ENCODE data around the gene TSPAN14. TPM values are rescaled to one million over a fixed set of nuclear protein-coding genes. Genes with fewer than 3 reads are reported as not detected.
"Not testable (repeated sequence)": the region's sequence is repeated elsewhere in the genome, so short reads cannot be mapped to it uniquely, and the experiment has no call there.

The TSPAN14 gene
- total RNA-seq, 1 experiment from 2014 or later: not detected

GRCh38 chr10:80530816-80531215 lies 76.7 kb downstream of the TSPAN14 start:
- ATAC-seq: no peak
- CTCF ChIA-PET: no interaction called here

GRCh38 chr10:80532571-80532970 lies 78.5 kb downstream of the TSPAN14 start:
- ChIA-PET CTCF (no interaction called here), POLR2A (ENCODE audit: unreplicated experiment) (no interaction called here)

More at GRCh38 chr10:80530816-80531215, 76.7 kb downstream of the TSPAN14 start:
- Histone ChIP-seq H3K4me3 (ENCODE audit: low read length) (no peak overlapping the region), H3K4me1 (ENCODE audit: insufficient read depth, low read length) (no peaks in the 10 kb centered on the region), H3K27ac (ENCODE audit: low read length) (no peak overlapping the region), H3K36me3 (ENCODE audit: low read depth, low read length) (no peaks in the 10 kb centered on the region), H3F3A (ENCODE audit: low read length, unreplicated experiment) (no peaks in the 10 kb centered on the region), H2AFZ (ENCODE audit: low read length) (no peak overlapping the region), H3K9me3 (ENCODE audit: low read length) (no peaks in the 10 kb centered on the region), H3K9me2 (replicated peaks; ENCODE audit: low read length) (no peaks in the 10 kb centered on the region), H4K20me1 (ENCODE audit: low read length) (no peaks in the 10 kb centered on the region), H3K9ac (ENCODE audit: low read length) (no peak overlapping the region), H3K4me2 (ENCODE audit: low read length) (no peak overlapping the region), H3K79me2 (ENCODE audit: low read length) (no peaks in the 10 kb centered on the region), H3K27me3 (ENCODE audit: low read length) (no peaks in the 10 kb centered on the region)
- DNase-seq: no peak
- BruUV-seq (replicated peaks): no TSS peak
- POLR2A ChIA-PET (ENCODE audit: unreplicated experiment): no interaction called here
- TF ChIP-seq EZH2 (IDR thresholded peaks at IDR 0.05; ENCODE audit: low read length, unreplicated experiment): no peak
- TF ChIP-seq CTCF (conservative IDR thresholded peaks at IDR 0.05; ENCODE audit: low read depth, low read length): no peak
- no peak for TF ChIP-seq EZH2phosphoT487 (IDR thresholded peaks at IDR 0.05; ENCODE audit: borderline replicate concordance, low read length)
- intact Hi-C loops (cut with micrococcal nuclease): no loop called here

GRCh38 chr10:80534059-80534458 lies 79.9 kb downstream of the TSPAN14 start:
- H3K4me3 ChIP-seq (ENCODE audit: low read length); H3K36me3 ChIP-seq (ENCODE audit: low read depth, low read length); ATAC-seq; H3K79me2 ChIP-seq (ENCODE audit: low read length); intact Hi-C loops (cut with micrococcal nuclease); BruUV-seq (replicated peaks); H3K27me3 ChIP-seq (ENCODE audit: low read length); H3K4me1 ChIP-seq (ENCODE audit: insufficient read depth, low read length); H4K20me1 ChIP-seq (ENCODE audit: low read length); H3F3A ChIP-seq (ENCODE audit: low read length, unreplicated experiment); H3K9me2 ChIP-seq (replicated peaks; ENCODE audit: low read length); H3K27ac ChIP-seq (ENCODE audit: low read length); H2AFZ ChIP-seq (ENCODE audit: low read length); DNase-seq; CTCF ChIA-PET; H3K9ac ChIP-seq (ENCODE audit: low read length); POLR2A ChIA-PET (ENCODE audit: unreplicated experiment); H3K9me3 ChIP-seq (ENCODE audit: low read length); H3K4me2 ChIP-seq (ENCODE audit: low read length): not testable (repeated sequence)

More at GRCh38 chr10:80532571-80532970, 78.5 kb downstream of the TSPAN14 start:
- H3K27me3 ChIP-seq (ENCODE audit: low read length): no peaks in the 10 kb centered on the region
- no peaks in the 10 kb centered on the region for H3K9me2 ChIP-seq (replicated peaks; ENCODE audit: low read length)
- no peak for DNase-seq
- H3F3A ChIP-seq (ENCODE audit: low read length, unreplicated experiment): no peaks in the 10 kb centered on the region
- TF ChIP-seq EZH2 (IDR thresholded peaks at IDR 0.05; ENCODE audit: low read length, unreplicated experiment) (no peak), CTCF (conservative IDR thresholded peaks at IDR 0.05; ENCODE audit: low read depth, low read length) (no peak), EZH2phosphoT487 (IDR thresholded peaks at IDR 0.05; ENCODE audit: borderline replicate concordance, low read length) (no peak)
- intact Hi-C loops (cut with micrococcal nuclease): no loop called here
- H3K79me2 ChIP-seq (ENCODE audit: low read length): no peaks in the 10 kb centered on the region
- H3K9ac ChIP-seq (ENCODE audit: low read length): no peak overlapping the region
- H3K4me1 ChIP-seq (ENCODE audit: insufficient read depth, low read length): no peaks in the 10 kb centered on the region
- ATAC-seq: no peak
- BruUV-seq (replicated peaks): no TSS peak
- no peak overlapping the region for H3K27ac ChIP-seq (ENCODE audit: low read length)
- no peak overlapping the region for H3K4me2 ChIP-seq (ENCODE audit: low read length)
- no peak overlapping the region for H3K4me3 ChIP-seq (ENCODE audit: low read length)
- H3K9me3 ChIP-seq (ENCODE audit: low read length): no peaks in the 10 kb centered on the region
- no peaks in the 10 kb centered on the region for H3K36me3 ChIP-seq (ENCODE audit: low read depth, low read length)
- H2AFZ ChIP-seq (ENCODE audit: low read length): no peak overlapping the region
- no peaks in the 10 kb centered on the region for H4K20me1 ChIP-seq (ENCODE audit: low read length)

GRCh38 chr10:80534646-80535045 lies 80.5 kb downstream of the TSPAN14 start:
- H3K27me3 ChIP-seq (ENCODE audit: low read length); BruUV-seq (replicated peaks); ATAC-seq; H3K79me2 ChIP-seq (ENCODE audit: low read length); H3K4me3 ChIP-seq (ENCODE audit: low read length); H3F3A ChIP-seq (ENCODE audit: low read length, unreplicated experiment); H3K4me1 ChIP-seq (ENCODE audit: insufficient read depth, low read length); H3K36me3 ChIP-seq (ENCODE audit: low read depth, low read length); H2AFZ ChIP-seq (ENCODE audit: low read length); DNase-seq; CTCF ChIA-PET; H3K9me2 ChIP-seq (replicated peaks; ENCODE audit: low read length); H3K9me3 ChIP-seq (ENCODE audit: low read length); H3K27ac ChIP-seq (ENCODE audit: low read length); intact Hi-C loops (cut with micrococcal nuclease); POLR2A ChIA-PET (ENCODE audit: unreplicated experiment); H3K4me2 ChIP-seq (ENCODE audit: low read length); H4K20me1 ChIP-seq (ENCODE audit: low read length); H3K9ac ChIP-seq (ENCODE audit: low read length): not testable (repeated sequence)

All from PC-3 (cell line).